ENCODE data around the gene RPL27. TPM values are rescaled to one million over a fixed set of nuclear protein-coding genes. Genes with fewer than 3 reads are reported as not detected.

The RPL27 gene
- total and polyA plus RNA-seq, 2 of the 13 experiments (the other 11 are each of a cell fraction or from before 2014, with no cell fraction given), result 1,585 to 5,840 TPM

GRCh38 chr17:43024407-43025289 is 26.4 kb downstream of the RPL27 start, which contains the start of gene RND2 (continued):
- TF ChIP-seq ZNF33A (CRISPR knock-in tag; IDR thresholded peaks at IDR 0.05; ENCODE audit: borderline replicate concordance) (0 out of 2 replicates have a peak, but pooled peaks have one; percentile 82), CEBPG (CRISPR knock-in tag; IDR thresholded peaks at IDR 0.05) (0 out of 2 replicates have a peak, but pooled peaks have one; percentile 54), ZBTB33 (CRISPR knock-in tag; IDR thresholded peaks at IDR 0.05) (peak; percentile 87), SPEN (CRISPR knock-in tag; IDR thresholded peaks at IDR 0.05; ENCODE audit: low read depth) (peak; percentile 50; the same call in 1 of the 2 replicates), ZBED4 (CRISPR knock-in tag; IDR thresholded peaks at IDR 0.05; ENCODE audit: borderline replicate concordance) (peak; percentile 47; the same call in 1 of the 2 replicates), YEATS2 (CRISPR knock-in tag; IDR thresholded peaks at IDR 0.05; ENCODE audit: borderline replicate concordance) (peak; percentile 74; the same call in 1 of the 2 replicates), LRRFIP1 (CRISPR knock-in tag; conservative IDR thresholded peaks at IDR 0.05) (0 out of 2 replicates have a peak, but pooled peaks have one; percentile 40), FOXK1 (CRISPR knock-in tag; IDR thresholded peaks at IDR 0.05; ENCODE audit: borderline replicate concordance, low read depth) (peak; percentile 53; the same call in 1 of the 2 replicates), SOX13 (IDR thresholded peaks at IDR 0.05) (no peak), SOX13 (CRISPR knock-in tag; conservative IDR thresholded peaks at IDR 0.05 in 1 of 2, IDR thresholded peaks at IDR 0.05 in 1 of 2) (peak in 1 of 2 experiments; percentile 52; a peak in 1 of 4 replicates), ZKSCAN1 (IDR thresholded peaks at IDR 0.05; ENCODE audit: low read length) (no peak), ATAD3A (CRISPR knock-in tag; IDR thresholded peaks at IDR 0.05) (0 out of 2 replicates have a peak, but pooled peaks have one; percentile 84), ZNF501 (CRISPR knock-in tag; IDR thresholded peaks at IDR 0.05) (peak; percentile 73; the same call in 1 of the 2 replicates), SMAD3 (CRISPR knock-in tag; IDR thresholded peaks at IDR 0.05) (peak; percentile 69; the same call in 1 of the 2 replicates), IRF1 (CRISPR knock-in tag; IDR thresholded peaks at IDR 0.05; ENCODE audit: low read depth) (no peak), TFAP4 (IDR thresholded peaks at IDR 0.05; ENCODE audit: borderline replicate concordance, low read depth) (peak; percentile 18; the same call in 1 of the 2 replicates), POLR2AphosphoS2 (IDR thresholded peaks at IDR 0.05; ENCODE audit: low read depth, low read length) (no peak)

All from HepG2 (cell line).